Right lobe of liver (tissue), 6 donors: ENCODE measurements around the gene SLC7A1. TPM values are rescaled to one million over a fixed set of nuclear protein-coding genes. Genes with fewer than 3 reads are reported as not detected.

Source experiments
- ATAC-seq, 4 donors: fragments of 200-7000 bp; cut with Tn5 transposase; one replicate each; pipeline ENCODE4 v1.9.1; 2020; ENCODE audit warnings: mild to moderate bottlenecking in 4 of 4, moderate library complexity in 4 of 4
- DNase-seq, 3 donors: peaks; one replicate each; pipeline ENCODE4 v3.0.0-alpha.2; 2020
- H3K27ac ChIP-seq, 3 donors: fragments of 200-600 bp; one replicate each; pipeline ENCODE4 v1.8.0; 2022
- H3K27me3 ChIP-seq, 2 donors: fragments of 200-600 bp; one replicate each; pipeline ENCODE4 v1.8.0; 2022
- H3K36me3 ChIP-seq, 4 donors: fragments of 200-600 bp; sonication (generic) in 1 of 4; one replicate each; pipeline versions ENCODE4 v1.5.1 to v1.8.0; 2017 to 2022; ENCODE audit warnings: control low read depth in 1 of 4
- H3K4me1 ChIP-seq, 4 donors: fragments of 200-600 bp; sonication (generic) in 1 of 4; one replicate each; pipeline versions ENCODE4 v1.5.1 to v1.8.0; 2017 to 2022; ENCODE audit warnings: control low read depth in 1 of 4
- H3K4me3 ChIP-seq, 3 donors: fragments of 200-600 bp; one replicate each; pipeline ENCODE4 v1.8.0; 2022
- H3K9me3 ChIP-seq, 4 donors: fragments of 200-600 bp; sonication (generic) in 1 of 4; one replicate each; pipeline versions ENCODE4 v1.5.1 to v1.8.0; 2017 to 2022; ENCODE audit warnings: control low read depth in 1 of 4
- CTCF ChIP-seq, 4 donors: fragments of 200-600 bp in 3 of 4; fragments of 450-650 bp in 1 of 4; IDR thresholded peaks; one replicate each; pipeline versions ENCODE4 v1.5.1 to v1.8.0; 2016 to 2022; ENCODE audit warnings: antibody characterized with exemption in 4 of 4, mild to moderate bottlenecking in 2 of 4
- POLR2A ChIP-seq: fragments of 450-650 bp; IDR thresholded peaks from one replicate; pipeline ENCODE4 v1.6.1; 2017; ENCODE audit warnings: antibody characterized with exemption, mild to moderate bottlenecking
- WGBS: methylation state at CpG from one replicate; pipeline ENCODE4 v1.1.6; 2018; ENCODE audit warnings: low coverage, low lambda C conversion rate; ENCODE audit not compliant: insufficient coverage; ENCODE audit errors: missing lambda C conversion rate; 5-methylcytosine and 5-hydroxymethylcytosine counted together
- intact Hi-C, 2 donors: fragments of 100-400 bp; cut with DNase I; formaldehyde crosslinking; loops; one replicate each; pipeline versions ENCODE4 v1.11.2 to v1.14.1; 2022
- total RNA-seq, 6 experiments: library from RNA; depleted of rRNA in 2 of 6; stranded (reverse); fragments of >200 nt in 2 of 6; fragmentation: NEBNext Ultra II Directional in 3 of 6; extraction: Animal tissue kit (Norgen Biotek cat#: 25700) in 3 of 6; gene quantifications; one replicate each; pipeline versions ENCODE4 v1.1.0 to v1.2.4, GENCODE V29; 2016 to 2023
- donor health status: DM: no; HTN: yes; CAD: no.
- donor health status: DM: no; HTN: no; CAD: no.
- donor health status: DM: no; HTN: no; CAD: no.
- donor health status: DM: no; HTN: yes; CAD: no.
- donor health status: DM: no; HTN: yes; CAD: no.

Gene SLC7A1
- total RNA-seq, 6 experiments from 2014 or later = 0.70 to 6.5 (median 3.7) TPM

GRCh38 chr13:29598321-29598720, 2.8 kb upstream of the SLC7A1 start:
- Histone ChIP-seq H3K27ac (no peak overlapping the region), H3K27me3 (no peaks in the 10 kb centered on the region), H3K4me1 (peaks cover 0 to 4% (median 0%) of the 10 kb centered on the region in 4 donors), H3K4me3 (no peak overlapping the region), H3K9me3 (no peaks in the 10 kb centered on the region), H3K36me3 (no peaks in the 10 kb centered on the region)
- ATAC-seq = no peak
- DNase-seq = no peak
- WGBS = 91% methylated on average over 1 of the region's 2 CpGs
- intact Hi-C loops = no loop called here
- TF ChIP-seq POLR2A (no peak), CTCF (IDR thresholded peaks at IDR 0.05) (no peak)

GRCh38 chr13:29597706-29598105, 2.2 kb upstream of the SLC7A1 start:
- intact Hi-C loops = no loop called here
- 86% methylated on average over 1 of the region's 3 CpGs for WGBS
- Histone ChIP-seq H3K36me3 (no peaks in the 10 kb centered on the region), H3K9me3 (no peaks in the 10 kb centered on the region), H3K4me1 (peaks cover 0 to 4% (median 0%) of the 10 kb centered on the region in 4 donors), H3K4me3 (no peak overlapping the region), H3K27me3 (no peaks in the 10 kb centered on the region), H3K27ac (no peak overlapping the region)
- no peak for TF ChIP-seq CTCF (IDR thresholded peaks at IDR 0.05)
- no peak for TF ChIP-seq POLR2A
- no peak for ATAC-seq
- no peak for DNase-seq

- H3K4me1 ChIP-seq = peaks cover 0 to 4% (median 0%) of the 10 kb centered on the region in 4 donors
- H3K9me3 ChIP-seq = no peaks in the 10 kb centered on the region
- 93% methylated on average over 9 of the region's 10 CpGs for WGBS
- no peak overlapping the region for H3K27ac ChIP-seq
- ATAC-seq (no peak), DNase-seq (no peak)
- H3K36me3 ChIP-seq = no peaks in the 10 kb centered on the region
- no peak overlapping the region for H3K4me3 ChIP-seq
- no peaks in the 10 kb centered on the region for H3K27me3 ChIP-seq
- no peak for TF ChIP-seq CTCF (IDR thresholded peaks at IDR 0.05)
- no peak for TF ChIP-seq POLR2A
- intact Hi-C loops = no loop called here
These were observed 1.8 kb upstream of the SLC7A1 start for GRCh38 chr13:29597246-29597645.

- H3K4me3 ChIP-seq = peak overlapping the region; percentile 20 to 78 (median 60)
- H3K9me3 ChIP-seq = no peaks in the 10 kb centered on the region
- intact Hi-C loops = no loop called here
- 42% methylated on average over 10 of the region's 10 CpGs for WGBS
- peaks cover 0 to 4% (median 0%) of the 10 kb centered on the region in 4 donors for H3K4me1 ChIP-seq
- H3K27ac ChIP-seq = no peak overlapping the region
- H3K27me3 ChIP-seq = no peaks in the 10 kb centered on the region
- no peak for TF ChIP-seq POLR2A
- no peak for TF ChIP-seq CTCF (IDR thresholded peaks at IDR 0.05)
- DNase-seq (no peak), ATAC-seq (no peak)
- H3K36me3 ChIP-seq = no peaks in the 10 kb centered on the region
These were observed 553 bp upstream of the SLC7A1 start for GRCh38 chr13:29596064-29596418.
